ENCODE data around the gene IRF3. TPM values are rescaled to one million over a fixed set of nuclear protein-coding genes. Genes with fewer than 3 reads are reported as not detected.

The IRF3 gene
- total and polyA plus RNA-seq, 10 of the 15 experiments (the other 5 are each of a cell fraction or from before 2014, with no cell fraction given), result 5.5 to 110 (median 63.4) TPM

DNA sequence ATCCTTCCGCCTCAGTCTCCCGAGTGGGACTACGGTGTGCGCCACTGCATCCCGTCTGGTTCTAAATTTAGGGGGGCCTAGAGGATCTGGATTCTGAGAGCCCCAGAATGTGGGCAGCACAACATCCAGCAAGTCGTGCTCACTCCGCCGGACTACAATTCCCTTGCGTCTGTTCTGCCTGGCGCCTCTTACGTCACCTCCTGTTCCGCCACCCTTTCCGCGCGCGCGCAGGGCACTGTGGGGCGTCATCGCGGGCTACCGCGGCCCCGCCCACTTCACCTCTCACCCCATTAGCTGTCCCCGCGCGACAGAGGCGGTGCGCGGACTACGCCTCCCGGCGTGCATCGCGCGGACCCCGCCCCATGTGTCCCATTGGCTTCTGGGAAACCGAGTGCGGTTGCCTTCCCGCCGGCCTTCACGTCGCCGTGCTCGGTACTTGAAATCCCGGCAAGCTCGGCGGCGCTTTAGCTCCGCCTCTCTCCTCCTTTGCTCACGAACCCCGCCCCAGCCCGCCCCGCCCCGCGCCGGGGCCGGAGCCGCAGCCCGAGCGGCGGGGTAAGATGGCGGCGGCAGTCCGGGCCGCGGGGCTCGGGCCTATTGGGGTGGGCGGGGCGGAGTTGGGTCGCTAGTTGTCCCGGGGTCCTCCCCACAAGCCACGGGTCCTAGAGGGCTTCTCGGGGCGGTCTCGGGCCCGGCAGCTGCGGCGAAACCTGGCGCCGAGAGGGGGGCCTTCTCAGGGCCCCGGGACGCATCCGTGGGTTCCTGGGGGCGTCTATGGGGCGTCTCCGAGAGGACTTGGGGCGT, 23.8 kb downstream of the IRF3 start, which contains the start of gene SCAF1 (continued):
- no peak for TF ChIP-seq EP300 (IDR thresholded peaks at IDR 0.05; ENCODE audit: borderline replicate concordance in 1 of 2, control insufficient read depth in 1 of 2, low read depth in 2 of 2, low read length in 2 of 2)
- TF ChIP-seq, protein P1, sequence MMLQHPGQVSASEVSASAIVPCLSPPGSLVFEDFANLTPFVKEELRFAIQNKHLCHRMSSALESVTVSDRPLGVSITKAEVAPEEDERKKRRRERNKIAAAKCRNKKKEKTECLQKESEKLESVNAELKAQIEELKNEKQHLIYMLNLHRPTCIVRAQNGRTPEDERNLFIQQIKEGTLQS (IDR thresholded peaks at IDR 0.05; ENCODE audit: borderline replicate concordance, extremely low read depth, low read depth, low read length), result peak; percentile 66; the same call in 1 of the 2 replicates
- TF ChIP-seq FOXK2 (IDR thresholded peaks at IDR 0.05), result no peak
- TF ChIP-seq NR2C1 (IDR thresholded peaks at IDR 0.05), result peak; percentile 97
- peak; percentile 94 for TF ChIP-seq SIX5 (IDR thresholded peaks at IDR 0.05; ENCODE audit: low read depth, low read length, severe bottlenecking)
- TF ChIP-seq SMC3 (IDR thresholded peaks at IDR 0.05; ENCODE audit: borderline replicate concordance, low read length), result no peak
- no peak for TF ChIP-seq GATAD2B (conservative IDR thresholded peaks at IDR 0.05; ENCODE audit: low read depth)
- TF ChIP-seq E2F8 (IDR thresholded peaks at IDR 0.05; ENCODE audit: low read depth, partially characterized antibody), result peak; percentile 67
- peak; percentile 81; the same call in 1 of the 2 replicates for TF ChIP-seq ELK1 (IDR thresholded peaks at IDR 0.05; ENCODE audit: low read depth, low read length)
- 0 out of 2 replicates have a peak, but pooled peaks have one; percentile 67 for TF ChIP-seq RCOR1 (conservative IDR thresholded peaks at IDR 0.05; ENCODE audit: low read depth, low read length)
- TF ChIP-seq POU2F2 (IDR thresholded peaks at IDR 0.05; ENCODE audit: borderline replicate concordance, low read depth, low read length), result peak; percentile 83; the same call in 2 of the 3 replicates
- TF ChIP-seq NKRF (conservative IDR thresholded peaks at IDR 0.05), result 0 out of 2 replicates have a peak, but pooled peaks have one; percentile 30
- TF ChIP-seq RELA (IDR thresholded peaks at IDR 0.05; ENCODE audit: borderline replicate concordance, partially characterized antibody), result peak; percentile 86
- peak; percentile 64 for TF ChIP-seq NR2C2 (IDR thresholded peaks at IDR 0.05; ENCODE audit: borderline replicate concordance, control insufficient read depth, insufficient read length, low read depth)
- no peak for TF ChIP-seq MEF2A (IDR thresholded peaks at IDR 0.05; ENCODE audit: insufficient read depth, low read depth, low read length)
- no peak for TF ChIP-seq MYC (IDR thresholded peaks at IDR 0.05; ENCODE audit: insufficient read depth, insufficient read length, insufficient replicate concordance, low read length, severe bottlenecking)
- no peak for TF ChIP-seq CHD1 (IDR thresholded peaks at IDR 0.05; ENCODE audit: low read depth, low read length)
- peak; percentile 77 for TF ChIP-seq POLR2A (IDR thresholded peaks at IDR 0.05; ENCODE audit: low read depth, low read length)
- no peak for TF ChIP-seq BMI1 (IDR thresholded peaks at IDR 0.05; ENCODE audit: borderline replicate concordance)
- 0 out of 2 replicates have a peak, but pooled peaks have one; percentile 46 for TF ChIP-seq RB1 (IDR thresholded peaks at IDR 0.05; ENCODE audit: borderline replicate concordance)
- no peak for TF ChIP-seq ZNF217 (IDR thresholded peaks at IDR 0.05)
- TF ChIP-seq SUPT20H (IDR thresholded peaks at IDR 0.05; ENCODE audit: borderline replicate concordance, control insufficient read depth, low read depth, low read length), result no peak
